ENCODE data around the gene RCN2. TPM values are rescaled to one million over a fixed set of nuclear protein-coding genes. Genes with fewer than 3 reads are reported as not detected.

The RCN2 gene
- total RNA-seq, 1 experiment from 2014 or later = 93.4 TPM

DNA sequence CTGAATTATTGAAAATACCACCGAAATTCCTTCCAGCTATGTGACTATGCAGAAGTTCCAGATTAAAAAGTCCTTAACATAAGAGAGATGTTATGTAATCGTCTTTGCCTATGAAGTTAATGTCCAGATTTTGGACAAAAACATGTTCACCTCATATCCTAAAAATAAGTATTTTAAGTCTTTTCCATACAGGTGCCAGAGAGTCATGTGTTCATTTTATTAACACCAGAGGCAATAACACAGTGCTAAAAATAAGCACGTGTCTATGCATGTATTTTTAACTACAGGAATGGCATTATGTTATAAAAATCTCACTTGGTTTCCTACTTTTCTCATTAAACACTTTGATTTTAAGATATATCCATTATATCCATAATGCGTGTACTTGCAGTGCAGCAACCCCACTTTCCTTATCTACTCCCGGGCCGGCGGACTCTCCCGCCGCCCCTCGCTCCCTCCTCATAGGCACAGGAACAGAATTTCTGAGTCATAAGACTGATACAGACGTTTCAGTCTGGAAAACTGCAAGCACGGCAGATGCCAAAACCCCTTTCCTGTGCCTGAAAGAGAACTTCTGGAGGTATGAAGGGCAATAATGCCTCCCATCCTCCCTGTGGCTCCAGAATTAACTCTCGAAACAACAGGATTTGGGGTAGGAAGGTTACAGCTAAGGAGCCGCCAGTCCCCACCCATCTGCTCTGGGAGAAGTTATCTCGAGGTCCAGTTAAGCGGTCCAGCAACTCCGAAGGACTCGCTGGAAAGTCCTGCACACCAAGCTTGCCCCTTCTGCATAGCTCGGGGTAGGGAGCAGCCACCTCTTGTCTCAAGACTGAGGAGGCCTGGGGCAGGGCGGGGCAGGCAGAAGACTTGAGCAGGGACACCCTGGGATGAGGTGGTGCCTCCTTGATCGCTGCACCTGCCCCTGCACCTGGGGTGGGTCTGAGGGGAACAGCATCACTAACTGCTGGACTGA lies 41.1 kb downstream of the RCN2 start:
- BruUV-seq (replicated peaks) = no TSS peak
- no peak for TF ChIP-seq CTCF (IDR thresholded peaks at IDR 0.05; ENCODE audit: unreplicated experiment)
- Mint-ChIP-seq H3K9me3 (ENCODE audit: low read depth, unreplicated experiment) (no peaks in the 10 kb centered on the region), H3K36me3 (ENCODE audit: insufficient read depth, unreplicated experiment) (no peaks in the 10 kb centered on the region), H3K4me1 (ENCODE audit: low read depth, unreplicated experiment) (no peaks in the 10 kb centered on the region), H3K27ac (ENCODE audit: unreplicated experiment) (no peak overlapping the region), H3K27me3 (ENCODE audit: unreplicated experiment) (peaks cover 80% of the 10 kb centered on the region), H3K4me3 (ENCODE audit: low read depth, unreplicated experiment) (no peak overlapping the region)
- CTCF ChIA-PET = interaction anchor here (0.6 to 1.3 kb wide), 5 partner anchors 11 to 661 kb away, joined by 3 to 7 read pairs (median 4); no protein-coding TSS in a partner anchor
- intact Hi-C loops (cut with micrococcal nuclease; ENCODE audit: unreplicated experiment) = no loop called here
- DNase-seq = no peak

GRCh38 chr15:76973362-76973743 lies 41.8 kb downstream of the RCN2 start:
- peak; percentile 45 for TF ChIP-seq CTCF (IDR thresholded peaks at IDR 0.05; ENCODE audit: unreplicated experiment)
- Mint-ChIP-seq H3K4me1 (ENCODE audit: low read depth, unreplicated experiment) (no peaks in the 10 kb centered on the region), H3K9me3 (ENCODE audit: low read depth, unreplicated experiment) (peaks cover 2% of the 10 kb centered on the region), H3K27me3 (ENCODE audit: unreplicated experiment) (peaks cover 84% of the 10 kb centered on the region), H3K27ac (ENCODE audit: unreplicated experiment) (no peak overlapping the region), H3K36me3 (ENCODE audit: insufficient read depth, unreplicated experiment) (no peaks in the 10 kb centered on the region), H3K4me3 (ENCODE audit: low read depth, unreplicated experiment) (no peak overlapping the region)
- no TSS peak for BruUV-seq (replicated peaks)
- CTCF ChIA-PET = interaction anchor here (0.6 to 1.3 kb wide), 6 partner anchors 11 to 660 kb away, joined by 3 to 9 read pairs (median 4); no protein-coding TSS in a partner anchor
- no peak for DNase-seq
- intact Hi-C loops (cut with micrococcal nuclease; ENCODE audit: unreplicated experiment) = no loop called here

- intact Hi-C loops (cut with micrococcal nuclease; ENCODE audit: unreplicated experiment) = no loop called here
- Mint-ChIP-seq H3K4me1 (ENCODE audit: low read depth, unreplicated experiment) (no peaks in the 10 kb centered on the region), H3K27me3 (ENCODE audit: unreplicated experiment) (peaks cover 79% of the 10 kb centered on the region), H3K36me3 (ENCODE audit: insufficient read depth, unreplicated experiment) (no peaks in the 10 kb centered on the region), H3K27ac (ENCODE audit: unreplicated experiment) (no peak overlapping the region), H3K4me3 (ENCODE audit: low read depth, unreplicated experiment) (no peak overlapping the region), H3K9me3 (ENCODE audit: low read depth, unreplicated experiment) (peaks cover 2% of the 10 kb centered on the region)
- TF ChIP-seq CTCF (IDR thresholded peaks at IDR 0.05; ENCODE audit: unreplicated experiment) = no peak
- no peak for DNase-seq
- BruUV-seq (replicated peaks) = no TSS peak
- CTCF ChIA-PET = interaction anchor here (1.0 to 1.3 kb wide), 5 partner anchors 10 to 660 kb away, joined by 3 to 9 read pairs (median 4); no protein-coding TSS in a partner anchor
These were observed 42.4 kb downstream of the RCN2 start for GRCh38 chr15:76973906-76974305.

GRCh38 chr15:76974456-76975036 lies 43.0 kb downstream of the RCN2 start:
- Mint-ChIP-seq H3K9me3 (ENCODE audit: low read depth, unreplicated experiment) (peaks cover 2% of the 10 kb centered on the region), H3K36me3 (ENCODE audit: insufficient read depth, unreplicated experiment) (no peaks in the 10 kb centered on the region), H3K4me1 (ENCODE audit: low read depth, unreplicated experiment) (no peaks in the 10 kb centered on the region), H3K27ac (ENCODE audit: unreplicated experiment) (no peak overlapping the region), H3K4me3 (ENCODE audit: low read depth, unreplicated experiment) (no peak overlapping the region), H3K27me3 (ENCODE audit: unreplicated experiment) (peaks cover 76% of the 10 kb centered on the region)
- no peak for TF ChIP-seq CTCF (IDR thresholded peaks at IDR 0.05; ENCODE audit: unreplicated experiment)
- intact Hi-C loops (cut with micrococcal nuclease; ENCODE audit: unreplicated experiment) = no loop called here
- CTCF ChIA-PET = interaction anchor here (1.1 kb wide), 1 partner anchor 19 kb away, joined by 9 read pairs; no protein-coding TSS in a partner anchor
- BruUV-seq (replicated peaks) = no TSS peak
- DNase-seq = no peak
